Upper lobe of left lung (tissue), 4 donors: Measurements from ENCODE around the gene ZKSCAN5.

Experiments used
- CTCF ChIP-seq, 6 experiments: fragments of 450-650 bp in 4 of 6; fragments of 200-600 bp in 2 of 6; sonication (generic) in 2 of 6; IDR thresholded peaks; one replicate each; pipeline ENCODE4 v1.5.1; 2016 to 2019; ENCODE audit warnings: antibody characterized with exemption in 6 of 6
- EP300 ChIP-seq, 4 donors: sonication (generic); formaldehyde crosslinking; IDR thresholded peaks; one replicate each; pipeline ENCODE4 v1.5.1; 2017; ENCODE audit warnings: antibody characterized with exemption in 4 of 4, control low read depth in 2 of 4
- POLR2A ChIP-seq, 4 donors: fragments of 450-650 bp; IDR thresholded peaks; one replicate each; pipeline ENCODE4 v1.5.1; 2016 to 2017; ENCODE audit warnings: antibody characterized with exemption in 4 of 4, mild to moderate bottlenecking in 2 of 4
- POLR2AphosphoS5 ChIP-seq, 2 donors: sonication (generic); formaldehyde crosslinking; IDR thresholded peaks; one replicate each; pipeline ENCODE4 v1.5.1; 2017; ENCODE audit warnings: antibody characterized with exemption in 2 of 2

- TF ChIP-seq CTCF (IDR thresholded peaks at IDR 0.05) (no peak), EP300 (IDR thresholded peaks at IDR 0.05) (no peak), POLR2A (IDR thresholded peaks at IDR 0.05) (no peak), POLR2AphosphoS5 (IDR thresholded peaks at IDR 0.05) (no peak)
Measured at GRCh38 chr7:99521399-99521798, 16.9 kb downstream of the ZKSCAN5 start.
